ENCODE data around the gene IL17RA. TPM values are rescaled to one million over a fixed set of nuclear protein-coding genes. Genes with fewer than 3 reads are reported as not detected.

The IL17RA gene
- total RNA-seq, 2 donors from 2014 or later: 7.9 to 12.2 TPM

DNA sequence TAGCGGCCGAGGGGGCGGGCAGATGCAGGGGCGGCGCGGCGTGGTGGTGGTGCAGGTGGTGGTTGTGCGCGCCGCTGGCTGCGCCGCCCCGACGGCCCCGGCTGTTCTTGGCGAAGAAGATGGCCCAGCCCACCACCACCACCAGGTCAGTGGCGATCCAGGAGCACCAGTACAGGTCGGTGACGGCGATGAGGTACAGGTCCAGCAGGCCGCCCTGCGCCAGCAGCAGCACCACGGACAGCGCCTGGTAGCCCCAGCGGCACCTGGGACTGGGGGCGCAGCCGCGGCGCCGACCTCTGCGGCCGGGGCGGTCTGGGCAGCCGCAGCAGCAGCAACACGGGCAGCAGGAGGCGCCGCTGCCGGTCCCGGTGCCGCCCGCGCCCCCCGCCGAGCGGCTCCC lies 35.5 kb downstream of the IL17RA start:
- Histone ChIP-seq H3K27me3 (peaks cover 0 to 2% of the 10 kb centered on the region in 2 donors), H3K27ac (no peak overlapping the region), H3K4me3 (peak overlapping the region; percentile 60 to 67), H3K4me1 (peaks cover 0 to 26% of the 10 kb centered on the region in 2 donors), H3K9me3 (no peaks in the 10 kb centered on the region), H3K36me3 (no peaks in the 10 kb centered on the region)
- TF ChIP-seq, protein P1, sequence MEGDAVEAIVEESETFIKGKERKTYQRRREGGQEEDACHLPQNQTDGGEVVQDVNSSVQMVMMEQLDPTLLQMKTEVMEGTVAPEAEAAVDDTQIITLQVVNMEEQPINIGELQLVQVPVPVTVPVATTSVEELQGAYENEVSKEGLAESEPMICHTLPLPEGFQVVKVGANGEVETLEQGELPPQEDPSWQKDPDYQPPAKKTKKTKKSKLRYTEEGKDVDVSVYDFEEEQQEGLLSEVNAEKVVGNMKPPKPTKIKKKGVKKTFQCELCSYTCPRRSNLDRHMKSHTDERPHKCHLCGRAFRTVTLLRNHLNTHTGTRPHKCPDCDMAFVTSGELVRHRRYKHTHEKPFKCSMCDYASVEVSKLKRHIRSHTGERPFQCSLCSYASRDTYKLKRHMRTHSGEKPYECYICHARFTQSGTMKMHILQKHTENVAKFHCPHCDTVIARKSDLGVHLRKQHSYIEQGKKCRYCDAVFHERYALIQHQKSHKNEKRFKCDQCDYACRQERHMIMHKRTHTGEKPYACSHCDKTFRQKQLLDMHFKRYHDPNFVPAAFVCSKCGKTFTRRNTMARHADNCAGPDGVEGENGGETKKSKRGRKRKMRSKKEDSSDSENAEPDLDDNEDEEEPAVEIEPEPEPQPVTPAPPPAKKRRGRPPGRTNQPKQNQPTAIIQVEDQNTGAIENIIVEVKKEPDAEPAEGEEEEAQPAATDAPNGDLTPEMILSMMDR (IDR thresholded peaks at IDR 0.05): no peak
- no peak for DNase-seq (ENCODE audit: low spot score)

DNA sequence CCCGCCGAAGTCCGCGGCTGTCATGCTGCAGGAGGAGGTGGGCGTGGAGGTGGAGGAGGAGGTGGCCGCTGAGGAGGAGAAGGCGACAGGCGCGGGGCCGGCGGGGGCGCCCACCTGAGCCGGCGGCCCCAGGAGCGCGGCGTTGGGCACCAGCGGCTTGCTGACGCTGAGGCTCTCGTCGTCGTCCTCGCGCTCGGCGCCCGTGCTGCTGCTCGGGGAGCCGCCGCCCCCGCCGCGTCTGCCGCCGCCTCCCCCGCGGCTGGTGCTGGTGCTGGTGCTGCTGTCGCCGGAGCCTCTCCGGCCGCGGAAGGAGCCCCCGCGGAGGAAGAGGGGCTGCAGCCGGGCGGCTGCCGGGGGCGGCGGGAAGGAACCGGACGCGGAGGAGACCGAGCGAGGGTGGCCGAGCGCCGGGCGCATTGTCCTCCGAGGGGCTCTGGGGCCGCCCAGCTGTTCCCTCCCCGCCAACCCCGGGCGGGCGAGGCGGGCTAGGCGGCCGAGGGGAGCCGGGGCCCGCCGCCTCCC lies 36.0 kb downstream of the IL17RA start:
- no peaks in the 10 kb centered on the region for H3K36me3 ChIP-seq
- peak overlapping the region; percentile 60 to 67 for H3K4me3 ChIP-seq
- peaks cover 0 to 26% of the 10 kb centered on the region in 2 donors for H3K4me1 ChIP-seq
- peaks cover 0 to 2% of the 10 kb centered on the region in 2 donors for H3K27me3 ChIP-seq
- H3K9me3 ChIP-seq: no peaks in the 10 kb centered on the region
- TF ChIP-seq, protein P1 (IDR thresholded peaks at IDR 0.05): no peak
- peak overlapping the region; percentile 64 to 66 for H3K27ac ChIP-seq
- DNase-seq (ENCODE audit: low spot score): no peak

DNA sequence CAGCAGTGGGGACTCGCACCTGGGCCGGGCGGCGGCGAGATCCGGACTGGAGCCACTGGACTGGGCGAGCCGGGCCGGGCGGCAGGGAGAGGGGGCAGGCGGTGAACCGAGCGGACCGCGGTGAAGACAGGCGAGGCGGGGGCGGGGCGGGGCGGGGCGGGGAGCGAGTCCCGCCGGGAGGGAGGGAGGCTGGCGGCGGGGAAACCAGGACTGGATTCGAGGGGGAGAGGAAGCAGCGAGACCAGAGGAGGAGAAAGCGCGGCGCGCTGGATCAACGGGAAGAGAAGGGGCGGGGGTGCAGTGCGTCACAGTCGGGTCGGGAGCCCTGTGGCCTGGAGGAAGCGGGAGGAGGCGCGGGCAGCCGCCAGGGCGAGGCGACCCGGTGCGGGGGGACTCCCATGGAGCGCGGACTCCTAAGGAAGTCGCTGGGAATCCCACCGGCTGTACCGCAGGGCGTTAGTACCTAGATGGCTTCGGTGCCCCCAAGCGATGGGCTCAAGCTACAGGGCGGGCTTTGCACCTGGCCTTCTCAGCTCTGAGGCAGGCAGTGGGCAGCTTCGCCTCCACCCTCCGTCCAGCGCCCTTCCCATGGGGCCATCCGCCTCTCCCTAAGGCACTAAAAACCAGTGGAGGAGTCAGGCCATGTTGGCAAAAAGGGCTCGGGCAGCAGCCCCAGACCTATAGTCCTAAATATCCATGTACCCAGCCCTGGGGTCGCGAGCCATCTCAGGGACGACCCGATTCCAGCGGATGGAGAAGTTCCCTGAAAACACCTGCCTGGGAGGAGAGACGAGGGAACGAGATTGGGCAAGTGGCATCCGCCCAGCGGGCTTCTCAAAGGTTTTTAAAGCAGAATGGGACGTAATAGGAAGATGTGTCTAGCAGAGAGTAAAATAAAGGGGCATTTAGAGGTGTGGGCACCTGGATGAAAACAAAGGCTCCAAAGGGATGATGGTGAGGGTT lies 36.7 kb downstream of the IL17RA start, which contains the start of gene TMEM121B:
TMEM121B (minus strand) TSS at position 128 of the 963 bp plus-strand sequence. CDS start 233 bp downstream, outside the sequence.
- peak; percentile 67 for DNase-seq (ENCODE audit: low spot score)
- Histone ChIP-seq H3K4me1 (peaks cover 0 to 26% of the 10 kb centered on the region in 2 donors), H3K9me3 (no peaks in the 10 kb centered on the region), H3K27ac (peak within 1 kb of the TSS; percentile 64 to 66), H3K4me3 (peak within 1 kb of the TSS; percentile 60 to 67), H3K36me3 (no peaks in the 10 kb centered on the region), H3K27me3 (peaks cover 0 to 2% of the 10 kb centered on the region in 2 donors)
- TF ChIP-seq, protein P1 (IDR thresholded peaks at IDR 0.05): no peak

DNA sequence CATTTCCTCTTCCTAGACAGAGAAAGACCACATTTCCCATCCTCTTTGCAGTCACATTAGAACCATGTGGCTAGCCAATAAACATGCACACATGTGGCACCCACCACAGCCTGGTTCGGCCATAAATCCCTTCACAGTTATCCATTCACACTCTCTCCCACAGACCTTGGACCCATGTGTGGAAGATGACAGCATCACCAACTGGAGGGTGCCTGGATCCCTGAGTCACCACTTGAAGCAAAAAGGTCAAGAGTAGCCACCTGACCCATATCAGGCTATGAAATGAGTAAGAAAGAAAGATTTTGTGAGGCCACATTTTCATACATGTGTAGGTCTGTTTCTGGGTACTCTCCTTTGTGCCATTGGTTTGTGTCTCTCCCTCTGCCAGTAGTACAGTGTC lies 45.4 kb downstream of the IL17RA start:
- no peak overlapping the region for H3K27ac ChIP-seq
- no peaks in the 10 kb centered on the region for H3K9me3 ChIP-seq
- H3K4me3 ChIP-seq: no peak overlapping the region
- H3K36me3 ChIP-seq: no peaks in the 10 kb centered on the region
- TF ChIP-seq, protein P1 (IDR thresholded peaks at IDR 0.05): no peak
- DNase-seq (ENCODE audit: low spot score): no peak
- no peaks in the 10 kb centered on the region for H3K27me3 ChIP-seq
- H3K4me1 ChIP-seq: peaks cover 0 to 8% of the 10 kb centered on the region in 2 donors

DNA sequence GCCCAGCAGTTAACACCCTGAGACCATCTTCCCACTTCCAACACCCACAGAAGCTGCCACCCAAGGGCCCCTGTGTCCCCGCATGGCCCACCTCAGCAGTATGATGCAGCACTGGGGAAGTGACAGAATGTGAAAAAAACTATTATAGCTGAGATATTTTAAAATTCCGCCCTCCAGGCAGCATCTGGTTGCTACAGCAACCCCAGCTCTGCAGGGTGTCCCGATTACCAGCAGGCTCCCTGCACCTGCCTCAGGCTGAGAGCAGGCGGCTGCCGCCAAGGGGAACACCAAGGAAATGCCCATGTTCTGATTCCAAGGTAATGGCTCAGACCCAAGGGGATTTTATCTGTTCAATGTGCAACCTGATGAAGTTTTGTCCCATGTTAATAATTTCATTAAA lies 46.9 kb downstream of the IL17RA start:
- H3K4me3 ChIP-seq: no peak overlapping the region
- no peak for DNase-seq (ENCODE audit: low spot score)
- TF ChIP-seq, protein P1 (IDR thresholded peaks at IDR 0.05): peak in 1 of 2 donors; percentile 7
- no peaks in the 10 kb centered on the region for H3K36me3 ChIP-seq
- peaks cover 0 to 8% of the 10 kb centered on the region in 2 donors for H3K4me1 ChIP-seq
- H3K27me3 ChIP-seq: no peaks in the 10 kb centered on the region
- no peaks in the 10 kb centered on the region for H3K9me3 ChIP-seq
- H3K27ac ChIP-seq: peak overlapping the region in 1 of 2 donors; percentile 18
